Left hindlimb (tissue), 1 donor: ENCODE results near the gene NRCAM.
"Not testable (repeated sequence)": the region's sequence is repeated elsewhere in the genome, so short reads cannot be mapped to it uniquely, and the experiment has no call there.

ENCODE experiments used
- DNase-seq: peaks from one replicate; pipeline ENCODE4 v3.0.0-alpha.2; 2018

NRCAM gene

DNA sequence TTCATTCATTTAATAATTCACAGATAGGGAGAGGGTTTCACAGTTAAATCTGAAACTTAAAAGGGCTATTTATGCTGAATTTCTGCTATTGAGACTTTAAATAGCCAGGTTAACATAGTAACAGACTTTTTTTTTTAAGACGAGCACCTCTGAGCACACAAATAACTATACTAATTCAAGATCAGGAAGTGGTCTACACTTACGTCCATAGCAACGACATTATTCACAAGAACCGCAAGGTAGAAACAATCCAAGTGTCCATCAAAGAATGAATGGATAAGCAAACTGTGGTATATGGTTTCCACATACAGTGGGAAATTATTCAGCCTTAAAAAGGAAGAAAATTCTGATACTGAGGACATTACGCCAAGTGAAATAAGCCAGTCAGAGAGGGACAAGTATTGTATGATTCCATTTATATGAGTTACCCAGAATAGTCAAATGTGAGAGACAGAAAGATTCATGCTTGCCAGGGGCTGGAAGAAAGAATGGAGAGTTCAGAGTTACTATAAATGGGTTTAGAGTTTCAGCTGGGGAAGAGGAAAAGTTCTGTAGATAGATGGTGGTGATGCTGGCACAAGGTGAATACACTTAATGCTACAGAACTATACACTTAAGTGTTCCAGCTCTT is 185.7 kb downstream of the NRCAM start:
- no peak for DNase-seq

GRCh38 chr7:108268200-108268820 is 187.9 kb downstream of the NRCAM start:
- DNase-seq: no peak

DNA sequence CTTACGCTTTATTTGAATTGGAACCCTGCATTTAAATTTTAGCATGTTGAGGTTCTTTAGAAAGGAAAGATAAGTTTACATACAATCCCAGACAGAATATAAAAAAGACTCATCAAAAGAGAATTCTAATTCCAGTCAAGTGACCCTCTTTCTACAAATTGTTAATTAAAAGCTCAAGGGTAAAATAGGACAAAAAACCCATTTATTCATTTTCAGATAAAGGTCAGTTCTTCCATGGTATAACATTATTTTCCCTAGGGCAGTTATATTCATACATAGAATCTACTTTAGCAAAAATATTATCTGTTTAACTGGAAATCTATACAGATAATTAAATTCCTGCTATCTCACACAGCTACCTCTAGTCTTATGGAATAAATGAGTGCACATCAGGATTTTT is 188.6 kb downstream of the NRCAM start:
- DNase-seq: no peak

DNA sequence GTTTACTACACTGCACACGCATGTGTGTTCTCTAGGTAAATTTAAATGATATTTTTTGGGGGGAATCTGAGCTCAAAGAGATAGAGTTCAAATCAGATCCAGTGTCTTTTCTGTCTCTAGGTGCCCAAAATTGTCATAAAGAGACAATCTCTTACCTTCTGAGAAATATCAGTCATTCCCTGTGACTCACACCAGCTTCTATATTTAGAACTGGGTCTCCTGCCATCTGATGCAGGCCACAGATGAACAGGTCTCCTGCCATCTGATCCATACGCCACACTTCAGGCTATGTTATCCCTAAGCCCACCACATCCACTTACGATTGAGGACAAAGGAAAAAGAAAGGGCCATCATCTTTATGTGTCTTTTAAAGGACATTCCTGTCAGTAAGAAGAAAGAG is 189.7 kb downstream of the NRCAM start:
- no peak for DNase-seq

GRCh38 chr7:108266035-108266434 is 190.2 kb downstream of the NRCAM start:
- DNase-seq: no peak

DNA sequence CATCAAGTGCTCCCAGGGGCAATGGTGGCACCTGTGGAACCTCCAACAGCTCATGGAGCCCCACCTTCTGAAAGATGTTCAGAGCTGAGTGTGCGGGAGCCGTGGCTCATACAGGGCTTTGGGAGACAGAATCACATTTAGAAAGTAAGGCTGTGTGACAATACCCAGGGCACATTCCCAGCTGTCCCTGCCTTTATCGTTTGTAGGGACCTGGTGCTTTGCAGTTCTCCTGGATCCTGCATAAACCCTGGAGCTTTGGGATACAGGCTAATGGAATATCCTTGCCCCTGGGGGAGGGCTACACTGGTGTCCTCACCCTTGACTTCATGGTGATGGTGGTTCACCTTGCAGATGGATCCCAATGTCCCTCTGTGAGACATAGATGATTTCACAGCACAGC is 191.2 kb downstream of the NRCAM start:
- DNase-seq: no peak

DNA sequence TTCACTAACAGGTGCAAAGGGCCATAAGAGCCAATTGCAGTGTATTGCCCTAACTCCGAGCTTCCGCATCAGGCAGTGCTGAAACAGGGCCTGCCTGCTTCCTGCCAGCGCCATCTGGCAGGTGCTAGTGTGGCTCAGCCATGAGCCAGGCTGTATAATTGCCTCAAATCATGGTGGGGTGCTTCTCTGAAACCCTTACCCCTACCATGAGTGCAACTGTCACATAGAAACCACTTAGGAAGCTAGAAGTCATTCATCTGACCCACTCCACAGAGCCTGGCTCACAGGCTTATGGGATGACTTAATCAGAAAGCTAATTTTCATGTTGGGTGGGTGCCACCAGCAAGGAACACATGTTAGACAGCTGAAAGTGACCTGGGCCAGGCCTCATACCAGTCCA is 192.8 kb downstream of the NRCAM start:
- DNase-seq: peak; percentile 44

GRCh38 chr7:108261560-108262255 is 194.5 kb downstream of the NRCAM start:
- no peak for DNase-seq

DNA sequence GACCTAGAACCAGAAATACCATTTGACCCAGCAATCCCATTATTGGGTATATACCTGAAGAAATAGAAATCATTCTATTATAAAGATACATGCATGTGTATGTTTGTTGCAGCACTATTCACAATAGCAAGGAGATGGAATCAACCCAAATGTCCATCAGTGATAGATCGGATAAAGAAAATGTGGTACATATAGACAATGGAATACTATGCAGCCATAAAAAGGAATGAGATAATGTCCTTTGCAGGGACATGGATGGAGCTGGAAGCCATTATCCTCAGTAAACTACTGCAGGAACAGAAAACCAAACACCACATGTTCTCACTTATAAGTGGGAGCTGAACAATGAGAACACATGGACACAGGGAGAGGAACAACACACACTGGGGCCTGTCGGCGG is 196.8 kb downstream of the NRCAM start:
- not testable (repeated sequence) for DNase-seq

DNA sequence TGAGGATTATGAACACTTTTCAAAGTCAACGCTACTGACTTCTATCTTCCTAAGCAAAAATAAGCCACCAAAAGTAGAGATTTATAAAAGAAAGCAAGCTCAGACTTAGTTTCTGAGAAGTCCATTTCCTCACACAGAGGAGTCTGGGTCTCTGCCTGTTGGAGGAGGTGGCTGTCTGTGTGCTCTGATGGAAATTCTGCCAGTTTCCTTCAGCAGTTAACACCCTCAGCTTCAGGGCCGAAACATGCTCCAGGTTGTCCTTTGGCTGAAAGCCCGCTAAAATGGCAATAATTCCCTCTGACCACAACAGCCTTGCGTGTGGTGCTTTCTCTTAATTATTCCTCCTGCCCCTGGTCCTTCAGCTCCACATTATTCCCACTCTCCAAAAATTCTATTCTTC is 198.3 kb downstream of the NRCAM start:
- DNase-seq: no peak

DNA sequence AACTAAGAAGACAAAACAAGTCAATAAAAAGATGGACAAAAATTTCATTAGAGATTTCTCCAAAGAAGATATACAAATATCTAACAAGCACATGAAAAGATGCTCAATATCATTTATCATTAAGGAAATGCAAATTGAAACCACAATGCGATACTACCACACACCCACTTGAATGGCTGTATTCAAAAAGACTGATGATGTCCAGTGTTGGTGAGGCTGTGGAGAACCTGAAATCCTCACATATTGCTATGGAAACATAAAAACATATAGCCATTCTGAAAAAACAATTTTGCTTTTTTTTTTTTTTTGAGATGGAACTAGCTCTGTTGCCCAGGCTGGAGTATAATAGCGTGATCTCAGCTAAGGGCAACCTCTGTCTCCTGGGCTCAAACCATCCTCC is 202.0 kb downstream of the NRCAM start:
- no peak for DNase-seq

- DNase-seq: no peak
Measured at GRCh38 chr7:108253275-108254044, 202.8 kb downstream of the NRCAM start.

- no peak for DNase-seq
Measured at GRCh38 chr7:108252177-108252576, 204.1 kb downstream of the NRCAM start.

DNA sequence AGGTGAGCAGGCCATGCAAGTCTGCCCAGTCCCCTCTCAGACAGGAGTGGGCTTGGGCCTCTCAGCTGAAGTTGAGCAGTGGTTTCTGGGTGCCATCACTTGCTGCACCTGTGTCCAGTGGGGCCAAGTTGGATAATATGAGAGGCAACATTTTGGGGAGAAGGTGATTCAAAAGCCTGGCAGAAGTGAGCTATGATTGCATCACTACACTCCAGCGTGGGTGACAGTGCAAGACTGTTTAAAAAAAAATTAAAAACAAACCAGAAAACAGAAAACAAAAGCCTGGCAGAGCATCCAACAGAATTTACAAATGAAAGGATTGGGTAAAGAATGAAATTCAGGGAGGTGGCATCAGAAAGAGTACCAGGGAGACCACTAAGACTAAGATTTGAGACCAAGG is 204.5 kb downstream of the NRCAM start:
- no peak for DNase-seq

- no peak for DNase-seq
Measured at GRCh38 chr7:108249453-108249852, 206.8 kb downstream of the NRCAM start.

DNA sequence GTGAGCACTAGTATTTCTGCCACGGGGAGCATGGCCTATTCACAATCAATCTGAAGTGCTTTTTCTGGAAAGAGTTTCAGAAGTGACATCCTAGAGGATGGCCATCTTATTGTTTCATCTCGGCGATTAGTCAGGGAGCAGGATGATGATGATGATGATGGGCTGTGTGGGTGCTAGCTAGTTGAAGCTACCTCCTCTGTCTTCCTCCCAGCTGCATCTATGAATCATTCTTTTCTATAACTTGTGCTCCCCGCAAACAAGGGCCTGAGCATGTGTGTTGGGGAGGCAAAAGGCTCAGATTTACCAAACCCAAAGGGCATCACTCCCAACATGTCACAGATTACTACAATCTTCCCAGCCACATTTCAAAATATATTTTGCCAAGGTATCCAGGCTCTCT is 207.4 kb downstream of the NRCAM start:
- DNase-seq: no peak

DNA sequence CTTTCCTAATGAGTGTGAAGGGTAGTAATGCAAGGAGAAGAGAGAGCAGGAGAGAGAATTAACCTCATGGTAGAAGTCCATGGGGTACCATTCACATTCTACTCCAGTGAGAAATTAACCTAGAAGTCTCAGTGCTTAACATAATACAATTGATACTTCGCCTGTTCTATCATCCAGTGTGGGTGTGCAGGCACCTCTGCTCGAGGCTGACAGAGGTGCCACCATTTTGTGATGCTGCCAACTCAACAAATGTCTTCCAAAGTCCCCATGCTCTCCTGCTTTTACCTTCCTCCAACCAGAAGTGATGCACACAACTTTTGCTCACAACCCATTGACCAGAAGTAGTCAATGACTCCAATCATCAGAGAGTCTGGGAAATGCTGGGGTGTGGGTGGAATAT is 207.8 kb downstream of the NRCAM start:
- no peak for DNase-seq

GRCh38 chr7:108247614-108248013 is 208.6 kb downstream of the NRCAM start:
- no peak for DNase-seq

- DNase-seq: no peak
Measured at GRCh38 chr7:108246227-108246837, 209.9 kb downstream of the NRCAM start.

DNA sequence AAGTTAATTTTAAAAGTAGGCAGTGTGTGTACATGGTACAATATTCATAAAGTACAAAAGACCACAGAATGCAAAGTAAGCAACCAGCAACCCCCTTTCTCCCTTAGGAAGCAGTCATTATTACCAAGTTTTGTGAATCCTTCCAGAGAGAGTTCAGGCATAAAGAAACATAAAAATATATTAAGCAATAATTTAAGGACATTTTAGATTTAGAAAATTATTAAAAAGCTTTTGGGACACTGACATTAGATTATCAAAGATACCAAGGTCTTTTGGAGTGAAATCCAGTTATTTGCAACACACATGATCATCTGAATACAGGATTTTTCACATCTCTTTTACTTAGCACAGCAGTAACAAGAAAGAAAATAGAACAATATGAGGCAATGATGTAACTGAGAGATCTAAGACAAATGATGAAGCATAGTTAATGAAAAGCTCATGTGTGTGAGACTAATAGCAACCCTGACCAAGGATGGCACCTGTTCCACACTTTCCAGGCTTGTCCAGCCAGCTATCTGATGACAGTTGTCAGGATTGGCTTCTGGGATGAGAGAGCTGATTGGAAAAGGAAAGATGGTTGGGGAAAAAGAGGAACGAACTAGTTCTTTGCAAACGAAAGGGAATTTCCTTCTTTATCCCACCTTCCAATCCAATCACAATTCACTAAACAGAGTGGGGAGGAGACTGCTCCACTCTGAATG is 210.6 kb downstream of the NRCAM start:
- no peak for DNase-seq

- no peak for DNase-seq
Measured at GRCh38 chr7:108244110-108244509, 212.1 kb downstream of the NRCAM start.

DNA sequence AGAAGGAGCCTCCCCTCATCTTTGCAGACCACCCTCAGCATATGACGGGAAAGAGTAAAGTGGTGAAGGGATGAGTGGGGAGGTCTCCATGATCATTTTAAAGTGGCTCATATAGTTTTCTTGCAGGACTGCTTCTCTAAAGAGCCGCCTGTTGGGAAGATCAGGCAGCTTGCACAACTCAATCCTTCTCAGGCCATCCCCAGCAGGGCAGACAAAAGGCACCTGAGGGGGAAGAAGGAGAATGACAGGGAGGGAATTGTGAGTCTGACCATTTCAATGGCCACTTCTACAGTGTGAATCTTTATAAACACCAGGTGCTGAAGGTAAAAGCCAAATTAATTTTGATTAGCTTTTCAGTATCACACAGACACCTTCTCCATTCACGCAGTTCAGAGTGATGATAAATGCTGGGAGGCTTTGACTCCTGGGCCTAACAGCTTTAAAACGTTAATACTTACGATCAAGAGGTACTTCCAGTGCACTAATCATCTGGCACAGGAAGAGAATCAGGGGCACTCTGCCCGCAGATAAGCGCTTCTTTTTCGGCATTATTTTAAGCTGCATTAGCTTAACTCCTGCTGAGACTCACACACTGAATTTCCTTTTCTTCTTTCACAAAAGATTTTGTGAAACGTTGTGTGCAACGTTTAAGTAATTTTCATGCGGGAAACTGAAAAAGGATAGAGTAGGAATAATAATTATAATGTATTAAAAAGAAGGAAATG is 216.6 kb downstream of the NRCAM start:
- DNase-seq: no peak
